HG02759 (cell line): ENCODE data around the gene RAB7A.

Experiments used
- ATAC-seq: cut with Tn5 transposase; IDR thresholded peaks from one replicate; pipeline ENCODE4 v1.9.1; 2021; ENCODE audit warnings: mild to moderate bottlenecking, moderate library complexity; ENCODE audit not compliant: unreplicated experiment

RAB7A gene

GRCh38 chr3:128848936-128849335, 123.0 kb downstream of the RAB7A start:
- ATAC-seq: no peak

DNA sequence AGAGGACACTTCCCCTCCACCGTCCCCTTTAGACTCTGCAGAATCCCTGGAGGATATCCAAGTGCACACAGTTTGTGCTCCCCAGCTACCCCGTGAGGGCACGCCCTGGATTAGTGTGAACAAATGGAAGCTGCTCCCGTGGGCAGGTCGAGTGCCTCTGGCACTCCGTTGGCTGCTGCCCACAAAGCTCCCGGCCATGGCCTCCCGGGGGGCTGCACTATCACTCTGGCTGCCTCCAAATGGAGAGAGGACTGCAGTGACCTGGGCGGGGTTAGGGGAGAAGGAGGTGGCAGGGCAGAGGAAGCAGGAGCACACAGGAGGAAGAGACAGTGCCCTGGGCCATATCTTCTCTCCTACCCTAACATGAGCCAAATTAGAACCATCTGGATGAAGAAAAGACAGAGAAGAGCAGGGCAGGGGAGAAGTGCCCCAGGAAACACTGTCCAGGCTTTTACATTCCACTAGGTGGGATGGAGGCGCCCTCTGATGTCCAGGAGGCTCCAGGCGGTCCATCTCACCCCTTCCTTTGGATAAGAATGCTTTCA, 124.0 kb downstream of the RAB7A start:
- ATAC-seq: no peak

GRCh38 chr3:128850544-128850943, 124.6 kb downstream of the RAB7A start:
- ATAC-seq: no peak

- ATAC-seq: no peak
These were observed 125.6 kb downstream of the RAB7A start for GRCh38 chr3:128851601-128852000.

DNA sequence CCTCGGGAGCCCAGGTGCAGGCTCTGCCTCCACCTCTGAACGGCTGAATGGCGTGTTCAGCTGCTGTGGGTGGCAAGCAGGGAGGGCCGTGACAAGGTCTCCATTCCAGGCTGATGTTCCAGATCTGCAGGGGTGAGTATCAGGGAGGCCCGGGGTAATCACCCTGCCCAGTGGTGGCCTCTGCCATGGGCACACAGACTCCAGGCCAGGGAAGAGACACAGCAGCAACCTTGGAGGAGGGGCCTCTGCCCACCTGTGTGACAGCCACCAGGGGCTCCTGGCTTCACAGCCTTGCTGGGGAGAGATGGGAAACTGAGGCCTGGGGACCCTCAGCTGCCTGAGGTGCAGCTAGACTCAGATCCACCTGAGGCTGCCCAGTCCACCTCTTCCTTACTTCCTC, 127.8 kb downstream of the RAB7A start:
- ATAC-seq: no peak

- ATAC-seq: no peak
These were observed 128.5 kb downstream of the RAB7A start for GRCh38 chr3:128854475-128854874.

DNA sequence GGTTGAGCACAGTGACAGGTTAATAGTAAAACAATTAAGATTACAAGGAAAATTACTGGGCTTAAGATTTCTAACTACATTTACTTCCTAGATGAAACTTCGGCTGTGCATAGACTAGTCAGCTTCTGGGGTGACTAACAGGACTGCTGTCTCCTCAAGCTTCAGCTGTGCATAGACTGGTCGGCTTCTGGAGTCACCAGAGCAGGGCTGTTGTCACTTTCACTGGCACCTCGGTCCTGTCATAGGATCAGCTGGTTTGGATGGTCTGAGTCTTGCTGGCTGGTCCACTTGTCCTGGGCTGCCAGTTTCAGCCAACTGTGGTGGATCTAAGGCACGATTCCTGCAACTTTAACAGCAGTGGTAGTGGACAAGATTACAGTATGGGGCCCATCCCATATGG, 129.6 kb downstream of the RAB7A start:
- no peak for ATAC-seq

GRCh38 chr3:128858167-128858566, 132.2 kb downstream of the RAB7A start:
- no peak for ATAC-seq

GRCh38 chr3:128859630-128860029, 133.6 kb downstream of the RAB7A start:
- no peak for ATAC-seq

GRCh38 chr3:128861491-128861890, 135.5 kb downstream of the RAB7A start:
- ATAC-seq: no peak

GRCh38 chr3:128863560-128863959, 137.6 kb downstream of the RAB7A start:
- no peak for ATAC-seq
